Measurements from ENCODE around the gene DCAF6.

- TF ChIP-seq POLR2AphosphoS5 (IDR thresholded peaks at IDR 0.05; ENCODE audit: low read depth, low read length) (no peak), POLR2A (IDR thresholded peaks at IDR 0.05; ENCODE audit: low read depth, low read length) (no peak)
These were observed 58.1 kb downstream of the DCAF6 start for GRCh38 chr1:167994560-167994959.
